RCC 7860 (cell line): ENCODE results near the gene CD274.
"Not testable (repeated sequence)": the region's sequence is repeated elsewhere in the genome, so short reads cannot be mapped to it uniquely, and the experiment has no call there.

ENCODE experiments used
- DNase-seq: peaks from one replicate; pipeline ENCODE4 v3.0.0-alpha.2; 2015; ENCODE audit warnings: low spot score
- FAIRE-seq: peaks from 2 replicates; lab custom pipeline; 2012; peaks lifted over from hg19 to GRCh38; lab: Jason Lieb, UNC

The CD274 gene

DNA sequence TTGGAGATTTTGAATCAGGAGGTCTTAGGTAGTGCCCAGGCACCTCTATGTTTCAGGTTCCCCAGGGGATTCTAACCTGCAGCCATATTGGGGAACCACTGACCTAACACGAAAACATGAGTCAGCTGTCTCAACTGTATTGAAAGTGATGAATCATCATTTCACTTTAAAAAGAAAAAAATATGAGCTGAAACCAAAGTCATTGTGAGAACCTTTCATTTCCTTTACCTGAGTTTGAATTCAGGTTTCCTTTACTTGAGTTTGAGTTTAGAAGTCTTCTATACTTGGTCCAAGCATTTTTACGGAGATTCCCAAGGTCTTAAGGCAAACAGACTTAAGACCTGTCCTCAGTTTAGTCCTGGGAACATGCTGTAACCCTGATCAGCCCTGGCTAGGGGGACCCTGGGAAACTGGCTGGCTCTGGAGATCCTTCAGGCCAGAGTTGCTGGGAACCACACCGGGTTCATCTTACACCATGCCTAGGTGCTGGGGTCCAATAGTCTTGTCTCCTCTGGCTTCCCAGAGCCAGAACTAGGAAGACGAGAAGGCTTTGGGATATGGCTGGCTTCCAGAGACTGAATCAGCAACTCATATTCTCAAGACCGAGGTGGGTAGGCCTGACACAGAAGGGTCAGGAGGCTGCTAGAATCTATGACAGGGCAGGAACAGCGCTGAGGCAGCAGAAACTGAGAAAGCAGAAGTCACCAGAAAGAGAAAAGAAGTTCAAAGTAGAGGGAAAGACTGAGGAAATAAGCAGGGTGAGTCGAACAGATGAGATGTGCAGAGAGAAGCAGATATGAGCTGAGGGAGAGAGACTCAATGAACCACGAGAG, 43.6 kb downstream of the CD274 start:
- FAIRE-seq: peak; percentile 75
- peak; percentile 87 for DNase-seq

DNA sequence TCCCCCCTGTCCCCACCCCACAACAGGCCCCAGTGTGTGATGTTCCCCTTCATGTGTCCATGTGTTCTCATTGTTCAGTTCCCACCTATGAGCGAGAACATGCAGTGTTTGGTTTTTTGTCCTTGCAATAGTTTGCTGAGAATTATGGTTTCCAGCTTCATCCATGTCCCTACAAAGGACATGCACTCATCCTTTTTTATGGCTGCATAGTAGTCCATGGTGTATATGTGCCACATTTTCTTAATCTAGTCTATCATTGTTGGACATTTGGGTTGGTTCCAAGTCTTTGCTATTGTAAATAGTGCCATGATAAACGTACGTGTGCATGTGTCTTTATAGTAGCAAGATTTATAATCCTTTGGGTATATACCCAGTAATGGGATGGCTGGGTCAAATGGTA, 44.4 kb downstream of the CD274 start:
- not testable (repeated sequence) for FAIRE-seq, DNase-seq

DNA sequence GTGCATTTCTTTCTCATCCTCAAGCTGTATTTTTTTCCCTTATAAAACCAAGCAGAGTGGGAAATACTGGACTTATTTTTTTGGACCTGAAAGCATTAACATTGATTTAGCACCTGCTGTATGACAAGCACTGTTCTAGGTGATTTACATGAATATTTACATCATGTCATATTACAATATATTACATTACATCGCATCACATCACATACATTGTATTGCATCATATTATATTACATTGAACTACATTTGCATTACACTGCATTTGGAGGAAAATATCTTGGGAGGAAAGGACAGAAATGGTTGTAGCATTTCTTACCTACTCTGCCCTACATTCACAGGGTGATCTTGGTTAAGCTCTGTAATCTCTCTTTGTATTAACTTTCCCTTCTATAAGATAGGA, 48.8 kb downstream of the CD274 start:
- FAIRE-seq (no peak), DNase-seq (no peak)

DNA sequence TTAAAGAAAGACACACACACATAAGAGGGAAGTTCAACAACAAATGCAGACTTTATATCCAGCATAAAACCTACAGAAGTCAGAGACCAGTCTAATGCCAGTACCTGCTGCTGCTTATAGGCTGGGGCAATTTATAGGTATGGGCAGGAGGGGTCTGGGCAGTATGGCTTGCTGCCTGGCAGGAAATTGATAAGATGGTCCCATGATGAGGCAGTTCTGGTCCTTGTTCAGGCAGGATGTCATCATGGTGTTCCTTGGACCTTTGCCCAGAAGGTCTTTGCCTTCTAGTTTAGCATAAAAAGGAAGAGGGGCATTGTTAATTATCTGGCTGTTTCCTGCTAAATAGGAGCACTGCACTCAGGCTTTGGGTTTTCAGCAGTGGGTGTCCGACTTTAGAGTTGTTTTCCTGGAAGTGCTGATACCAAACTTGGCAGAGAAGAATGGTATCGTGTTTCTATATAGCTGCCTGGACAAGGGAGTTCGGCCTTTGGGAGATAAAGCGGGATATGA, 49.6 kb downstream of the CD274 start:
- no peak for FAIRE-seq
- DNase-seq: peak; percentile 33

DNA sequence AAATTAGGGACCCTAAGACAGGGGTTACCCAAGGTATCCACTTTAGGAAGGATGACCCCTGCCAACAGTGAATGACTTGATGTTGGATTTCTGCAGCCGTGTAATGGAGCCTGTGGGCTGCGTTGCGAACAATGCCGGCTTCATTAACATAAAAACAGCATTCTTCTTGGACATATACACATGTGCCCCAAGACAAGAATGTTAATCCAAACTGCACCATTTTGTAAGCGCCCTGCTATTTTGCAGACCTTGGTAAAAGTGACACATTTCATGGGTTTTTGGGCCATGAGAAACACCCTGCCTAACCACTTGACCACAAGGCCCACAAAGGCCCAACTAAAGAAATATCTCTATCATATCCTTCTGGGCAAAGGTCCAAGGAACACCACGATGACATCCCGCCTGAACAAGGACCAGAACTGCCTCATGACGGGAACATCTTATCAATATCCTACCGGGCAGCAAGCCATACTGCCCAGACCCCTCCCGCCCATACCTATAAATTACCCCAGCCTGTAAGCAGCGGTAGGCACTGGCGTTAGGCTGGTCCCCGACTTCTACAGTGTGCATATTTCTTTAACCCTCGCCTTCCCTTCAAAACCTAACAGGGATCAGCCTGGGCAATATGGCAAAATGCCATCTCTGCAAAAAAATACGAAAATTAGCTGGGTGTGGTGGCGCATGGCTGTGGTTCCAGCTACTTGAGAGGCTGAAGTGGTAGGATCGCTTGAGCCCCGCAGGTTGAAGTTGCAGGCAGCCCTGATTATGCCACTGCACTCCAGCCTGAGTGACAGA, 50.3 kb downstream of the CD274 start:
- FAIRE-seq (peak; percentile 58), DNase-seq (peak; percentile 63)

DNA sequence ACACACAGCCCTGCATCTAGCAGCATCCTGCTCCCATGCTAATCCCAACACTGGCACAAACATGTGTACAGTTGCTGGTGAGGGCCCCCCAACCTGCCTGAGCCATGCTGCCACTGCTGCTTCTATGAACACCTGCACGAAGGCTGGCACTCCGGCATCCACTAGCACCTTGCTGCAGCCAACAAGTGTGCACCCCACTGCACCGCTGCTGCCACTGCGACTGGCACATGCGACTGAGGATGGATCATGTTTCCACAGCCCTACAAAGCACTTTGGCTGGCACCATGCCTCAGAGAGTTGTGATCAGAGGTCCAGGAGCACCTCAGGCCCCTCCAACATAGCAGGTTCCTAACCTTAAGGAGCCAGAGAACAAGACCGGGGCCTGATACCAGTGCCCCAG, 52.2 kb downstream of the CD274 start:
- DNase-seq: no peak
- no peak for FAIRE-seq

DNA sequence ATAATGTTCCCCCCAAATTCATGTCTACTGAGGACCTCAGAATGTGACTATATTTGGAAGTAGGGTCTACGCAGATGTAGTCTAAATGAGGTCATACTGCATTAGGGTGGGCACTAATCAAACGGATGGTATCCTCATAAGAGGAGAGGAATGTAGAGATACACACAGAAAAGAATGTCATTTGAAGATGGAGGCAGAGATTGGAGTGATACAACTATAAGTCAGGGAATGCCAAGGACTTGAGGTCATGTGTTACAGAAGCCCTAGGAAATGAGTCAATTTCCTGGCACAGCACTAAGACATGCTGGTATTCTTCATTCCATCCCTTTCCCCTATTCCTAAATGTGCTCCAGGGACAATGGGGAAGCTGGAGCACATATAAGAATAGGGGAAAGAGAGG, 59.2 kb downstream of the CD274 start:
- DNase-seq: peak; percentile 99
- peak; percentile 89 for FAIRE-seq

DNA sequence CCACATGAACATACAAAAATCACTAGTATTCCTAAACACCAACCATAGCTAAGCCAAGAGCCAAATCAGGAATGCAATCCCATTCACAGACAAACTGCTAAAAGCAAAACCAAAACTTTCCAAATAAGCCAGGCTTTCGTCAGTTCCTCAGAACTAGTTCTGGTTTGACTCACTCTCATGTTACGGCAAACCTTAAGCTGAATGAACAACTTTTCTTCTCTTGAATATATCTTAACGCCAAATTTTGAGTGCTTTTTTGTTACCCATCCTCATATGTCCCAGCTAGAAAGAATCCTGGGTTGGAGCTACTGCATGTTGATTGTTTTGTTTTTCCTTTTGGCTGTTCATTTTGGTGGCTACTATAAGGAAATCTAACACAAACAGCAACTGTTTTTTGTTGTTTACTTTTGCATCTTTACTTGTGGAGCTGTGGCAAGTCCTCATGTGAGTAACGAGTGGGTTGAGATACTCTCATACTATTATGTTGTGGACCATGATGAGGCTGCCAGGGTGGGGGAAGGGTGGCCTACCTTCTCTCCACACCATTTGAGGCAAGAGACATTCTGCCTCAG, 60.1 kb downstream of the CD274 start, which contains the start of gene PDCD1LG2:
Gene PDCD1LG2 (plus strand): TSS at position 172 of the 572 bp plus-strand sequence. CDS start 12,016 bp downstream, outside the sequence.
- no peak for FAIRE-seq

DNA sequence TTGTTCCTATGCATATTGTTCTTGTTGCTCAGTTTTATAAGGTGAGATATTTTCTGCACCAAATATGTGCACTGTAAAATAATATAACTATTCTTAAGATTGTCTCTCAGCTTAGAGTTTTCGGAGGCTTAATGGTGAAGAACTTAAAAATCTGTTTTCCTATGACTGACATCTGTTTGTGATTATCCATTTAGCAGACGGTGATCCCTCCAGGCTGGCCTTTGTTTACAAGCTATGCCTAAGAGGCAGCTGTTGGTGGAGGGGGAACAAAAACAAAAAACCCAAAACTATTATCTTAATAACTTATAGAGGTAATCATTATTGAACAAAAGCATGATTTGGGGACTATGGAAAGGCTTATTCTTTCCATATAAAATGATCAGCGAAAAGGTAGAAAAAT, 60.6 kb downstream of the CD274 start:
- DNase-seq (no peak), FAIRE-seq (no peak)

More for the DNA sequence above, 60.1 kb downstream of the CD274 start, which contains the start of gene PDCD1LG2:
- peak; percentile 44 for DNase-seq

DNA sequence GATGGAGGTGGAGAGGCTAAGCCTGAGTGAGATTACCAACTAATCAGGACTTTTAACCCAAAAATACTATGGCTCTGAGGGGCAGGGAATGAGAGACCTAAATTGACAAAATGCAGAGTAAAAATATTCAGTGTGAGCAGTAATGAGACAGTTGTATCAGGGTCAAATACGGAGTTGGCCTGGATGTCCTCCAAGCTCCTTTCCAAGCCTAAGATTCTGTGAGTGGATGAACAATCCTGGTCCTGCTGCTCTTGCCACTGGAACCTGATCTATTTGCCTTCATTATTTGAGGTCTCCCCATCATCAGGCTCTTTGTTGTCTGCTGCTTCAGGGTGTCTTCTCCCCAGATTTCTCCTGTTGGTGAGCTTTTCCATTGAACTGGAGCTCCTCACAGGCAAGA, 61.1 kb downstream of the CD274 start:
- no peak for DNase-seq
- FAIRE-seq: no peak

DNA sequence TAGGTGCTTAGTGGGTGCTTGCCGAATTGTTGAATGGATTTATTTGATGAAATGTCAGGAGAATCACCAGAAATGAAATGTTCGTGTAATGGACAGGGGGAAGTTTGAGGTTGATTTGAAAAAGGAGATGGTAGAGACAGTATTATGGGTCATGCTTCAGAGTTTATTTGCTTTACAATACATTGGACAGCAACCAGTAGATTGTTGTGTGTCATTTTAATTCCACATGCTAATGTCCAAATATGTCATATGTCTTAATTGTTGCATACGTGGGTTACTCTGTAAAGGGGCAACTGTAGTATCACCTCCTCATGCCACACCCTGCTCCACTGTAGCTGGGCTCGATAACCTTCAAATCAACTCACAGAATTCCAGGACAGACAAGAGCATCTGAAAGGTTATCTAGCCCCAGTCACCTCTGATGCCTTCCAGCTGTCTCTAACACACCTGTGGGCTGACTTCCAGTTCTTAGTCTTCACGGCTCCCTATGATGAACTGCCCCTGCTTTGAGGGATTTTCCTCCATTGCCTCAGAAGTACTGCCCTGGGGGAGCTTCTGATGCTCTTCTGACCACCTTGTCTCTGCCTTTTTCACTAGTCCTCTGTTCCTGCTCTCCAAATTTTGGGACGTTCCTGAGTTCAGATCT, 61.7 kb downstream of the CD274 start:
- no peak for FAIRE-seq
- DNase-seq: no peak

DNA sequence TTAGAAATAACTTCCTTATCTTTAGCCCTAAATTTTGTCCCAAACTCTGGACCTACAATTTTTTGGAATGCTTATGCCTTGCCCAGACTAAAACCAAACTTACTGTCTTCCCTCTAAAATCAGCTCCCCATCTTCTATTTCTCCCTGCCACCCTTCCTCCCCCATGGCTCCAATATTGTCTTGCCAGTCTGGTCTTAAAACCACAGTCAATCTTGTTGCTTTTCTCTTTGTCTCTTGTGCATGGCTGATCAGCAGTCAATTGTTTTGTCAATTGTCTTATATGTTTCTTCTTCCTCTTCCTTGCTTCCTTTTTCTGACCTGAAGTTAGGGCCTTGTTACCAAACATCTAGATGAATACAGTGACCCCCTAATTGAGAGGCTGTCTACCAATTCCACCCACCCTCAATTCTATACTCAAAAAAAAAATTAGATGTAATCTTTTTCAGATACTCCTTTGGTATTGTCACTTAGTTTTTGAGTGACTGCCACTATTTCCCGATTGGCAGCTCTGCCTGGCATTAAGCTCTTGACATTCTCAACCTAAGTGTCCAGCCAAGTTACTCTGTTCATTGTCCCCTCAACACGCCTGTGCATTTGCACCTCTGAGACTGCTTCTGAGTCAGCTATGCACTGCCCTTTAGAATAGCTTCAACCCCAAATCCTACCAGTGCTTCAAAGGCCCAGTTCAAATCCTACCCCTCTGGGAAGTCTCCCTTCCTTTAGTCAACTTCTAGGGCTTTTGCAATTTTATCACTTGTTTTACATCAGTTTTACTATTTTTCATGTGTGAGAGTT, 62.5 kb downstream of the CD274 start:
- DNase-seq (no peak), FAIRE-seq (no peak)

DNA sequence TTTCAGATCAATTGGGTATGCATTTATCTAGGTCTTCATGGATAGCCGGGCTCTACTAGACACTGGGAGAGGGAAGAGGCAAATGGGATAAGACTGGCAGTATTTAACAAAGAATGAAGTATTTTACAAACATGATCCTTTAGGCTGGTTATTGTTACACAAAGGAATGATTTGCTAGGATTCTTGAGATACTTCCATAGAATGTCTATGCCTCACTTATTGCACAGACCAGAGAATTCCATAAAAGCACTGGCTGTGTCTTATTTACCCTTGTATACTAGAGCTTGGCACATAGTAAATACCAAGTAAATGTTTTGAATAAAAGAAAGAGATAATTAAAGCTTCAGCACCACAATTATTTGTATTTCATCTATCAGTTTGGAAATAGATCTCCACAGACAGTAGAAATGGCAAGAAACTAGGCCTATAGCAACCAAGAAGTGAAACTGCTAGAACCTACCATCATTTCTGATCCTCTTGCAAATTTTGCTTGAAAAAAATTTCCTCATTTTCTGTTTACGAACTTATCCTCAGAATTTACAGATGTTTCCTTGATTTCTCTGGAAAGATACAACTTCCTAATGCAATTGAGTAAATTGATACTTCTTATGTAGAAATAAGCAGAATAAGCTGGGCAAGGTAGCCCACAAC, 63.7 kb downstream of the CD274 start:
- no peak for FAIRE-seq
- no peak for DNase-seq

DNA sequence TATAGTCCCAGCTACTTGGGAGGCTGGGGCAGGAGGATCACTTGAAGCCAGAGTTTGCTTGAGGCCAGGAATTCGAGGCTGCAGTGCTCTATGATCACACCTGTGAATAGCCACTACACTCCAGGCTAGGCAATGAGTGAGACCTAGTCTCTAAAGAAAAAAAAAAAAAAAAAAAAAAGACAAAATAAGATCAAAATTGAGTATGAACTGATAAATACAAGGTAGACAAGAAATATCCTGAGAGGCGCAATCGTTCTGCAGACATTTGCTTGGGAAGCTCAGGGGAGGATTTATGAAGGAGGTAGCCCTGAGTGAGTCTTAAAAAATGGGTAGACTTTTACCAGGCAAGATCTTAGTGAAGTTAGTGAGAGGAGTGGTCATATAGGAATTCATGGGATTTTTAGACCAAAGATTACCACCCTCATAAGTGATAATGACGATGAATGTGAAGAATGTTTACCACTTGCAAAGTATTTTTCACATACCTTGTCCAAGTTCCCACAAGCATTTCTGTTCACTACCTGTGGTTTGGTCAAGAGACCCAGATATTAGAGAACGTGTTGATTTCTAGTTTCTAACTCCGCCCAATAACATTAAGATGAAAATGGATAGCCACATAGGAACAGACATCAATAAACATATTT, 64.4 kb downstream of the CD274 start:
- FAIRE-seq (no peak), DNase-seq (no peak)

DNA sequence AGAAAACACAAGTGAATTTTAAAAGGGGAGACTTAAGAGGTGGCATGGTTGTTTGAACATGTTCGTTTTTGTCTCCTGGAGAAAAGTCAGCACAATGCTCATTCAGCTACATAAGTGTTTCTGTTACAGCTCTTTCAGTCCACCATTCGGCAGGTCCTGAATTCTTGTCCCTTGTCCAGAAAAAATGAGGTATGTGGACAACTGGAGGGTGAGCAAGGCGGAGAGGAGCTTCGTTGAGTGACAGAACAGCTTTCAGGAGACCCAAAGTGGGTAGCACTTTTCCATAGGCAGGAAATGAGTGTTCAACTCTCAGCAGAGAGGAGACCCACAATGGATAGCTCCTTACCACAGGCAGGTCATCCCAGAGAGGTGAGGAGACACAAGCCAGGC, 64.9 kb downstream of the CD274 start:
- DNase-seq: no peak
- FAIRE-seq: no peak

DNA sequence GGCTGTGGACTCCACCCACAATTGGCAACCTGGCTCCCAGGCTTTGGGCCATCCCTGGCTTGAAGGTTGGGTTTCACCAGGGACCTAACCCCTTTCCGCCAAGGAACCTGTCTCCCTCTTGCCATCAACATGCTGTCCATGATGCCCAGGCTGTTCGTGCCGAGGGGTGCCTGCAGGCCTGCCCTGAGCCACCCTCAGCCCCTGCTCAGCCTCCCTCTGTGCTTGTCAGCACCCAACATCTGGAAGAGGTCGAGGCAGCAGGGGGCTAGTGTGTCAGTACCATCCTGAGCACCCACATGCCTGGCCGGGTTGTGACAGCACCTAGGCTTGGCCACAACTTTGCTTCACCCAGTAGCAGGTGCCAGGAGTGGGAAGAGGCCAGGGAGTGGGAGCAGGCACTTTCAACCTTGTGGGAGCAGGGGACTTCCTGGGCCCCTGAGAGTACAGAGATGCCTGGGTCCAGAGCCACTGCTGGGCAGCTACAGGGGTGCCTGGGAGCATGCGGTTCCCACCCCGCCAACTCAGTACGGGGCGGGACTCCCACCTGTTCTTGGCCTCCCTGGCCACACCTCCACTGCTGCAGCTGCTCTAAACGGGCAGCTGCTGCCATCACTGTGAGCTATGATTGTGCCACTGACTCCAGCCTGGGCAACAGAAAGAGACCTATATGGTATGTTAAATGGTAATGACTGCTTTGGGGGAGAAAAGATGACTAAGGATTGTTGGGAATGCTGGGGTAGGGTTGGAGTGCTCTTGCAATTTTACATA, 66.3 kb downstream of the CD274 start:
- DNase-seq (no peak), FAIRE-seq (no peak)

DNA sequence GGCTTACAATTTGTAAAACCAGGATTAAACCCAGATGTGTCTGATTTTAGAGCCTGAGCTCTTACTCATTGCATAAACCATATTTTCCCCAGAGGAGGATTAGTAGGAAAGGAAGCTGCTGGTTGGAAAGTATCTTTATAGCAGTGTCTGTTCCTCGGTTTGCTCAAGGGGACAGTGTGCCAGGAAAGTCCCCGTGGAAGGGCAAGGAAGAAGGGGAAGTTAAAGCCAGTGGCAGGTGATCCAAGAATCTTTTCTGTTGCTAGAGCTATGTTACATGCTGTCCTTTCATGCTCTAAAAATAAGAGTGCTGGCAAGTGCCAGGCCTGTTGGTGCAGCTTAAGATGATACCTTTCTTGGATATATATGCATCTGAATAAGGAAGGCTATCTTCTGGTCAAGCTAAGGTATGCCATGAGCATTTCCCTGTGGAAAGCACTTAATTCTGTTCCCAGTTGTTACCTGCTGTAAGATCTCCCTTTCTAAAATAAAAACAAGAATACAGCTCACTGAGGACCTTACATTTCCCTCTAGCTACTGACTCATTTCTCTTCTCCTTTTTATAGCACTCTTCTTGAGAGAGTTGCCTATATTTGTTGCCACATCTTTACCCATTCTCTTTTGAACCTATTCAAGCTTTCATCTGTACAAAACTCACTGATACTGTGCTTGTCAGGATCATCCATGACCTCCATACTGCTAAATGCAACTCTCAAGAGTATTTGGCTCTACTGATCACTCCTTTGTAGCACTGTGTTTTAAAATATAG, 68.0 kb downstream of the CD274 start:
- no peak for DNase-seq
- FAIRE-seq: no peak

DNA sequence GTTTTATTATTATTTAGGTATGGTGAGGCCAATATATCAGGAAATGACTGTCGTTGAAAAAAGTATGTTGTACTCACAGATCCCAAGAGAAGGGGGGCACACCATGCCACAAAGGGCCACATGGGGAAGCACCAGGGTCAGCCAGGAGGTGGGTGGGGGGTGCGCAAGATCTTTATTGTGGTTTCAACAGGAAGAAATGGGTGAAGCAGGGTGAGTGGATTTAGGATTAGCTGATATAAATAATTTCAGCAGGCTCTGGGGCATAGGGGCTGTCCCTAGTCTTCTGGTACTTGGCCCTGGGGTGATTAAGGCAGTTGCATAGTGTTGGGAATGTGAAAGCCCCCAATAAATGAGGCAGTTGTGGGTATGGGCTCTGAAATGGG, 68.6 kb downstream of the CD274 start:
- DNase-seq (no peak), FAIRE-seq (no peak)
